HCEC 1CT (cell line): Measurements from ENCODE around the gene CEP63.

Experiments
- DNase-seq: peaks from one replicate; pipeline ENCODE4 v3.0.0-alpha.2; 2017

The CEP63 gene

DNA sequence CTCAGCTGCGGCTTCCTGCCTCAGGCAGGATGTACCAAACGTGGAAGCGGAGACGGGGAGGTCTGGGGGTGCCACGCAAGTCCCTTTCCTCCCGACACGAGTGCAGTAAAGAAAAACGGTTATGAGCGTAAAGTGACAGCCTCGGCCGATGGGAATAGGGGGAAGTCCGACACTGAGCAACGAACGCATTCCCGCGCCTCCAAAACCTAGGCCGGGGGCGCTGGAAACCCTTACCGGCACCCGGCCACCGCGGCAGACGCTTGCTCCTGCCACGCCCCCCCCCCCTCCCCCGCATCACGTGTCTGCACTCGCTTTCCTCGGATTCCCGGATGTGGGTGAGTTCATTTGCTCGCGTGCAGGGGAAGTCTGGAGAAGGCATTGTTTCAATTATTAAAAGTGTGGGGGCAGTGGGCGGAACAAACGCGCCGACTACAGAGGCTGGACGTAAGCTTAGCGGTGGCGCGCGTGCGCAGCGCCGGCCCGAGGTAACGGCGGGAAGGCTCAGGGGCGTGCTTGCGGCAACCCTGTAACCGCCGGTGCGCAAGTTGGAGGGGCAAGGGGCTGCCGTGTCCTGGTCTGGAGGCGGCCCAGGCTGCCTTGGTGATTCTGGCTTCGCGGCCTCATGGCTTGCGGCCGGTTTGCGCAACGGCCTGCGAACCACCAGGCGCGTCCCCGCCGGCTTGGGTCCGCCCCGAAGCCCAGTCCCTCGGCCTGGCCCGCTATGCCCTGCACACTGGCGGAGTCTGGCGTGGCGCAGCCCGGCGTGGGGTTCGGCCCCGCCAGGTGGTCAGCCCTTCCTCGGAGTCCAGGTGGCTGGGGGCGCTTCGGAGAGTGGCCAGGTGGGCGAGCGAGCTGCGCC, at the start of gene CEP63, which contains the start of gene ANAPC13:
CEP63 (plus strand) TSS at position 340 of the 859 bp plus-strand sequence. CDS start 9,264 bp downstream, outside the sequence.
ANAPC13 (minus strand) TSS at position 268 of the 859 bp plus-strand sequence. CDS start 3,081 bp downstream, outside the sequence.
- peak; percentile 98 for DNase-seq

DNA sequence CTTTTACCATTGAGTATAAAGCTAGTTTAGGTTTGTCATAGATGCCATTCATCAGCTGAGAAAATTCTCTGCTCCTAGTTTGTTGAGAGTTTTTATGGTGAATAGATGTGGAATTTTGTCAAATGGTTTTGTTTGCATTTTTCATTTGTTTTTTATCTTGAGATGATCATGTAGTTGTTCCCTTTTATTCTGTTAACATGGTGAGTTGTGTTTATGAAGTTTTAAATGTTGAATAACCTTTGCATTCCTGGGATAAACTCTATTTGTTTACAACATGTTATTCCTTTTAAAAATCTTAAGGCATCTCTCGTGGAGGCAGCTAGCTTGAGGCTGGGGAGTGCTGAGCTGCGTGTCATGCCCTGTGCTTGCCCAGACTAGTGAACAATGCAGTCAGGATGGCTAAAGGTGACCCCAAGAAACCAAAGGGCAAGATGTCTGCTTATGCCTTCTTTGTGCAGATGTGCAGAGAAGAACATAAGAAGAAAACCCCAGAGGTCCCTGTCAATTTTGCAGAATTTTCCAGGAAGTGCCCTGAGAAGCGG, 48.6 kb upstream of the CEP63 start:
- no peak for DNase-seq

DNA sequence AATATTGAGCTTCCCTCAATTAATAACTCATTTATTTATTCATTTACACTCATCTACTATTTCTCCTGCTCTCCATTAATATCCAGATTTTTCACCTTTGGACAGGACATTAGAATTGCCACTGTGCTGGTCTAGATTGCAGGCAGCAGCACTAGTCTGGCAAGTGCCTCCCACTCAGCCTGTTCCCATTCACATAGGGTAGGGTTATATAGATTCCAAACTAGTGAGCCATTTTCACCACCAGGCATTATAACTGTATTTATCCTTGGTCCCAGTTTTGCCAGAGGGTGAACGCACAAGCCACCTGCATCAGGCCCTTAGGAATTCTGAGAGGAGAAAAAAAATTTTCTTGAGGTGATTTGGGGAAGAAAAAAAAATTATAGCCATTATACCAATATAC, 44.5 kb upstream of the CEP63 start:
- no peak for DNase-seq

DNA sequence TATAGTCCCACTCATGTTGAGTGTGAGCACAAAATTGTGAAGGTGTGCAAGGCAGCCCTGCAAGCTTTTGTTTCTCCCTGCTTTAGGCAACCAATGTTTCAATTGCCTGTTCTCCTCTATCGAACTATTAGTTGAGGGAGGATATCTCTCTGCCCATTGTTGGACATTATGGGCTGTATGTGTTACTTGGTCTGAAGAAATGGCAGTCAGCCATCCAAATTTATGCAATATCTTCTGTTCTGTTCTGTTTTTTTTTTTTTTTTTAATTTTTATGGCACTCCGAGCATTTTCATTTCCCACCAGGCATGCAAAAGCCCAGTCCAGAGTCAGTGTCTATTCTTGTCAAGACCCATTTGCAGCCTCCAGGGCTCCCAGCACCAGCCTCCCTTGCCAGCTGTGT, 44.0 kb upstream of the CEP63 start:
- DNase-seq = no peak

DNA sequence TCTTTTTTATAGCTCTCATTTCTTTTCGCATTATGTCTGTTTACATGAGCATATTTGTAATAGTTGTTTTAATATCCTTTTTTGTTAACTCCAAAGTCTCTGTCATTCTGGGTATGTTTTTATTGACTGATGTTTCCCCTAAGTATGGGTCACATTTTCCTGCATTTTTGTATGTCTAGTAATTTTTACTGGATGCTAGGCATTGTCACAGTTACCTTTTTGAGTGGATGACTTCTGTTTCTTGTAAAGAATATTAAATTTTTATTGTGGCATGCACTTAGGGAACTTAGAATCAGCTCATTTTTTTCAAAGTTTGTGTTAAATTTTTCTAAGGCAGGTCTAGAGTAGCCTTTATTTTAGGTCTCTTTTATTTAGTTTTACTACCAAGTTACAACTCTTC, 40.8 kb upstream of the CEP63 start:
- DNase-seq = no peak

DNA sequence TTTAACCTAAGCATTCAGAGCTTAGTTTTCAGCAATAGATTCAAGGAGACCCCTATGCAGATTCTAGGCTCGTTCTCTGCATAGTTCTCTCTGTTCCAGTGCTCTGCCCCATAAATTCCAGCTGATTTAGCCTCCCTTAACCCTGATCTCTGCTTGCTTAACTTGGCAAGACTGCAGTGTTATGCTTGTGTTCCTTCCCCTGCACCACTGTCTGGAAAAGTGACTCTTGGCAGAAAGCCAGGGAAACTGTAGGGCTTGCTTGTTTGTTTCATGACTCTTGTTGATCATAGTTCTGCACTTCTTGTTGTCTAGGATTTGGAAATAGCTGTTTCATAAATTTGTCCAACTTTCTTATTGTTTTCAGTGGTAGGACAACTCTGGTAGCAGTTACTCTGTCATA, 40.2 kb upstream of the CEP63 start:
- DNase-seq = no peak

DNA sequence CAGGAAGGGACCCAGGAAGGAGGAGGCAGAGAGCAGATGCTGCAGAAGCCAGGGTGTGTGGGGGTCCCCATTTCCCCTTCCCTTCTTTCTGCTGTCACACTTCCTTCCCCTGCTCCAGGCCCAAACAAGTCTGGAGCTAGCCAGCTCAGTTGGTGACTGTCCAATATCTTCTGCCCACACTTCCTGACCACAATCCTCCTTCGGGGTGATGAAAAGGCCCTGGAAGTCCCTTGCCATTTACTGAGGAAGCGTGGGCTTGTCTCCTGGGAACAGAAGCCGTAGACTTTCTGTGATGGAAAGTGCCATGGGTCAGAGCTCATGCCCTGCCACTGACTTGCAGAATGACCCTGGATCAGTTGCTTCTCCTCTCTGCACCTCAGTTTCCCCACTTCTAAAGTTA, 39.1 kb upstream of the CEP63 start:
- DNase-seq = no peak

DNA sequence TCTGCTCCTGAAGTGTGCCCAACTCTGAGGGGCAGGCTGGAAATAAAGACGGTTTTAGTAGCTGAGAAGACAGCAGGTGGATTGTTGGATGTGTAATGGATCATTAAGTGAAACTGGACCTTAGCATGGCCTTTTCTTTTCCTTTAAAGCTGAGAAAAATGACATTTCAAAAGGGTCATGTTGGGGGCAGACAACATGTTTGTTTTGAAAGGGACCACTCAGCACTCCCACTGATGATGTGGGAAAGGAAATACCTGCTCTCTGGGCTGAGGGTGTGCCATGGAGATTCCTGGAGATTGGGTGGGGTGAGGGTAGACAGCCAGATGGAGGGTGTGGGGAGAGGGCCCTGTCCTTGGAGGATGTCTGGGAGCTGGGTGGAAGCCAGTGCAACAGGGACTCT, 38.5 kb upstream of the CEP63 start:
- no peak for DNase-seq

DNA sequence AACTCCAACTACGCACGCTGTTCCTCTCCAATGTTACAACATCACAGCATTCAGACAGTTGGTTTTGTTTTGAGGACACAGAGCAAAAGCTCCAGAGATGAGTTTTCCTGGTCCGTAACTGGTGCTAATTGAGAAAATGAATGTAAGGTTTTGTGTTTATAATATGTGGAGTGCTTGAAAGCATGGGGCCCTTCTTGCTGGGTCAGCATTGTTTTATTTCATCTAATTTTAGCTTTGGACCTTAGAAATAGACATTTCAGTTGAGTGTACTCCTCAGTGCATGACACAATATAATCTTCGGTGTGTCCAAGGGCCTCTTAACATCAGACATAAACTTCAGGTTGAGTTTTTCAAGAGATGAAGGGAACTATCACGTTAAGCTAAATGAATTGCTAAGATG, 37.2 kb upstream of the CEP63 start:
- DNase-seq = no peak

DNA sequence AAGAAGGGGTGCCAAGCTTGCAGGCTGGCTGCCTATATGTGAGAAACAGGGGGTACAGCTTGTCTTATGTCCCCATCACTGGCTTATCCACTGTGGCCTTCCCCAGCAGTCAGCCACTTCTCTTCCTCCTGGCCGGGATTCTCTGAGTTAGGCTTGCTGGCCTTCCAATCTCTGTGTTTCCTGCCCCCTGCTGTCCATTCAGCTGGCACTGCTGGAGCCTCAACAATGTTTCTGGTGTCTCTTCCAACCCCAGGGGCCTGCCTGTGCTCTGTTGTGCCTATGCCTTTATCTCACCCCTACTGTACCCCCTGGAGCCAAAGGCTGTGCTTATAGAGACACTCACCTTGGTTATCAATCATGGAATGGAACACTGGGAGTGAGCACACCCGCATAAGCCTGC, 36.6 kb upstream of the CEP63 start:
- DNase-seq = peak; percentile 46

DNA sequence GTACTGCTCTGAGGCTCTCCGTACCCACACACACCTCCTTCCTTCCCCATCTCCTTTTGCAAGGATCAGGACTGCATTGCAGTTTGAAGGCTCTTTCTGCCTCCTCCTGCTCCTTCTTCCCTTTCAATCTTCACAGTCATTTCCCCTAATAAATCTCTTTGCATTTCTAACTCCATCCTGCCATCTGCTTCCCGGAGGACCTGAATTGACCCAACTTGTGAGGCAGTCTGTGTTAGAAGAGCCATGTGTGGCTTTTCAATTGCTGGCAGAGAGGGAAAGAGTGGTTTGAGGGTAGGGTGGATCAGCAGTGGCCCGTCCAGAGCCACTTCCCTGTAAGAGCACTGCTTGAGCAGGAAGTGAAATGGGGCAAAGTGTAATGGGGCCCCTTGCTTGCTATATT, 35.9 kb upstream of the CEP63 start:
- no peak for DNase-seq

DNA sequence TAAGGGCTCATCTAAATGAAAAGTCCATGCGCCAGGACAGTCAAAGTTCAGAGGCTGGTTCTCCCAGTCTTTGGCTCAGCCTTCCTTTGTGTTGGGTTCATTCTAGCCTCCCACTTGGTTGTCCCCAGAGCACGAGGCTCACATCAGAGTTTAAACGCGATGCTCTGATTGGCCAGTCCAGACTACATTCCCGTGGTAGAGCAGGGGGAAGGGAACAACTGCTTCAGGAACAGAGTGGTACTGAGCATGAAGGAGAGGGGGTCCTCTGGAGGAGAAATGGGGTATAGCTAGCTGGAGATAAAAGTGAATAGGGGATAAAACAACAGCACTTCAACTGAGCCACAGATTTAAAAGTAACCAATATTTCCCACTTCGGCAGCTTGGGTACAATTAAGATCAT, 32.2 kb upstream of the CEP63 start:
- DNase-seq = peak; percentile 13

DNA sequence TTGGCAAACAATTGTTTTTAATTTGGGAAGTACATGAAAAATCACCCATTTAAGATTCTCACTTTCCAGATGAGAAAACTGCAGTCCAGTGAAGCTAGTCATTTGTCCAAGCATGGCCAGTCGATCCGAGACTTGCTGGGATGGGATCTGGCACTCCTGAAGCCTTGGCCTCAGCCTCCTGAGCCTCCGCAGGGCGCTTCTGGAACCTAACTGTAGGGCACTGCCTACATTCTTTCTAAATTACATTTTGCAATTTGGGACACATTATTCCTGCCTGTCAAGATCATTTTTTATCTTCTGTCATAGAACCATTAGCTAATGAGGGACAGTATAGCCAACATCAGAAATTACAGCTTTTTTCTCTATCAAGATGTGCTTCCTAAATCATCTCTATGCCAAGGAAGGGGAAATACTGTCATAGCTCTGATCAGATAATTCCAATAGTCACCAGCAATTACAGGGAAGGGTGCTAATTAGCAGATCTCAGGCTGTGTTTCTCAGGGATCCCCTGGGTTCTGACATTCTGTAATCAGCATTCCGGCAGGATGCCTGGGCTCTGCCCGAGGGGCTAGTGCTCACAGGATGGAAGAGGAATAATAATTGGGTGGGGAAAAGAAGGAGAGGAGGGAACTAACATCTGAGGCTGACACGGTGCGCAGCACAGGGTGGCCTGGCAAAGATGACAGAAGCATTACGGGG, 28.3 kb upstream of the CEP63 start:
- no peak for DNase-seq

DNA sequence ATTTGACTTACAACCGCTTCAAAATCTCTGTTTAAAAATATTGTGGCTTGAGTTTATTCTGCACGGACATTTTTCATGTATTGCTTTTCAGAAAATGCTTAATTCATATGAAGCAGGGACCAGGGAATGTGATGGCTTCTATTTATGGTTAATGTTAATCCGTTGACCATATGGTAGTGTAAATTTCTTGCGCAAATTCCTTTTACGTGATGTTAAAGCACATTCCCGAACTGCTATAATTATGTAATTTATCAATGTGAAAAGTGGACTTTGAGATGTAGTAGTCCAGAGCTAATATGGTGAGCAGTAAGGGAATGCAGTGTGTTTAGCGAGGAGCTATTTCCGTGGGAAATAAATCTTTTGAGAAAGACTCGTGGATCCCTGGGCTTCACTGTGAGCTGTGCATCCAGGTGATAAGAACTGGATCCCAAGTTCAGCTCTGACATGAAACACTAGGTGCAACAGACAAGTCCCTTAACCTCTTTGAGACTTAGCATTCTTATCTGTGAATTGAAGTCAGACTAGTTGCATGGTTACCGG, 27.4 kb upstream of the CEP63 start:
- DNase-seq = no peak

DNA sequence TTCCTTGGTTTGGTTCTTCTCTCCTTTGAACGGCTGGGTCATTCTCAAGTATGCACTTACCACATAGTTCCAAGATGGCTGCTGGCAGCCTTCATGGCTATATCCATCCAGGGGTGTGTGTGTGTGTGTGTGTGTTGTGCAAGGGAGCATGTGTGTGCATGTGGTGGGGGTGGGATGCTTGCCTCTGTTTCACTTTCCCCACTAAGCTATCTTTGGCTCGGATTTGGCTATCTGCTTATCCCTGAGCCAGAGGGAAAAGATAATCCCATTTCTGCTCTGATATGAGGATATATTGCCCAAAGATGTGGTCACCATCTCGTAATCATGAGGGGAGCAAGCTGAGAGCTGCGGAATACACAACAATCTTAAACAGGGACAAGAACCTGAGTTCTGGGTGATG, 26.3 kb upstream of the CEP63 start:
- no peak for DNase-seq

DNA sequence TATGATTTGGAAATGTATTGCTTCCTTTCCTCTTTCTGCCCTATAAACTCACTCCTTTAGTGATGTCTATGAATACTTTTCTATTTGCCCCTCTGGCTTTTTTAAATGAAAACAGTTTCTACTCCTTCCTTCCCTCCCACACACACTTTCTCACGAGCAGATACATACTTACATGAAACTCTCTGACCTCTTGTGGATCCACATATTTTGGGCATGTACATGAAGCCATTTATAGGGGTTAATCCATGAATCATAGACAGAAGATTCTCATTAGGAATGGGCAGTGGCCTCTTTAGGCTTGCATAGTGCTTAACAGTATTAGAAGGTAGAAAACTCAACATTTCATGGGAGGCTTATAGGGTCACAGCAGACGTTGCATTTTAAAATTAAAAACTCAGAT, 24.9 kb upstream of the CEP63 start:
- peak; percentile 96 for DNase-seq

DNA sequence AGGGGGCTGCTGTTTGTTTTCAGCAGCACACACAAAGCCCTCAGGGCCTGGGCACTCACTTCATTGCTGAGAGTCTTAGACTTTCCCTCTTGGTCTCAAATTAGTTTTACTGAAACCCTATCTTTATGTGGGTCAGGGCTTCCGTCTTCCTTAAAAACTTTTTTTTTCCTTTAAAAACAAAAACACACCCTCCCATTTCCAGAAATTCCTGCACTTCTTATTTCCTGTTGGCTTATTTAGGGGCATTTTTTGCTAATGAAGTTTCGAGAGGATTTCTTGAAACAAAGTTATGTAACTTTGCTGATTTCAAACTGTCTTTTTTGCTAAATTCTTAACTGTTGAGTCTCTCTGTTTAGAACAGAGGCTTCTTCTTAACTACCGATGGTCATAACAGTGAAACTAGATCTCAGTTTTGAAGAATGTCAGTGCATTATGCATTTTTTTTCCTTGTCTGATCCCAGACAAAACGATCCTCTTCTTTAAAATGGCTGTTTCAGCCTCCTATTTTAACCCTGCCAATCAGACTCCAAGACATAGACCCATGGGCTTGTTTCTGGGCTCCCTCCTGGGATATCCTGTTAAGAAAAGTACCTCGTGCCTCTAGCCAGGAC, 23.4 kb upstream of the CEP63 start:
- DNase-seq = peak; percentile 65

DNA sequence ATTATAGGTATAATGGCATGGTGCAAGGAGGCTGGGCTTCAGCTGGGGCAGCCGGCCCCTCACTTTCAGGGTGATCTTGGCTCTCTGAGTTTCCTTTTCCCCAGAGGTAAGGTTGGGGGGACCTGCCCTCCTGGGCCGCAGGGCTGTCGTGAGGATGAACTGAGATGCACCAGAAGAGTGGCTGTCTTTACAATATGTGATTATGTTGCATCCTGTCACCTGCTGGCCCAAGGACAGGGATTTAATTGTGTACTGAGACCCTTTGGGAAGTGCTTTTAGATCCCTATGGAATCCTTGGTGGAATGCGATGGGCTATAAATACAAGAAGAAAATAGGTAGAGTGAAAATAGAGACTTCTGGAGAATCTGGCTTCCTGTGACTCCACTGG, 22.2 kb upstream of the CEP63 start:
- no peak for DNase-seq

DNA sequence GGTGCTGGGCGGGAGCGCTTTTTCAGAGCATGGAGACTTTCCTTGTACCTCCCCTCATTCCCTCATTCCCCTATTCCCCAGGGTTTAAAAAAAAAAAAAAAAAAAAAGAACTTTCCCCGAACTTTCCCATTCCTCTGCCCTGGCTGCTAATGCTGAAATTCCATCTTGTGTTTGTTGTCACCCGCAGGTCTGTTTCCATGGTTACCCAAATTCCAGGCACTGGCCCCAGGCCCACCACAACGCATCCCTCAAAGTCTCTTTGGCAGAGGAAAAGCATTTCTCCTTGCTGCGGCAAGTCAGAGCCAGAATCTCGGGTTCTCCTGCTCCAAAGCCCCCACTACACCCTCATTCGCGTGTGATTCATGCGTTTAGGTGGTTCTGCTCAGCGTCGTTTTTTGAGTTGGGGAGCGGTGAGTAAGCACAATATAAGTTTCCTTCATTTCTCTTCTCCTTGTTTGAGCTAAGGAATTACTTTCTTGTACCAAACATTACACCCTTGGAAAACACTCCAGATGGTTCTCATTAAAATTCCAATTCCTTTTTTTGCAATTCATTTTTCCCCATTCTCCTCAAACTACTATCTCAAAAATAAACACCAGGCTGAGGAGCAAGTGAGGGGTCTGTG, 21.7 kb upstream of the CEP63 start:
- peak; percentile 53 for DNase-seq

DNA sequence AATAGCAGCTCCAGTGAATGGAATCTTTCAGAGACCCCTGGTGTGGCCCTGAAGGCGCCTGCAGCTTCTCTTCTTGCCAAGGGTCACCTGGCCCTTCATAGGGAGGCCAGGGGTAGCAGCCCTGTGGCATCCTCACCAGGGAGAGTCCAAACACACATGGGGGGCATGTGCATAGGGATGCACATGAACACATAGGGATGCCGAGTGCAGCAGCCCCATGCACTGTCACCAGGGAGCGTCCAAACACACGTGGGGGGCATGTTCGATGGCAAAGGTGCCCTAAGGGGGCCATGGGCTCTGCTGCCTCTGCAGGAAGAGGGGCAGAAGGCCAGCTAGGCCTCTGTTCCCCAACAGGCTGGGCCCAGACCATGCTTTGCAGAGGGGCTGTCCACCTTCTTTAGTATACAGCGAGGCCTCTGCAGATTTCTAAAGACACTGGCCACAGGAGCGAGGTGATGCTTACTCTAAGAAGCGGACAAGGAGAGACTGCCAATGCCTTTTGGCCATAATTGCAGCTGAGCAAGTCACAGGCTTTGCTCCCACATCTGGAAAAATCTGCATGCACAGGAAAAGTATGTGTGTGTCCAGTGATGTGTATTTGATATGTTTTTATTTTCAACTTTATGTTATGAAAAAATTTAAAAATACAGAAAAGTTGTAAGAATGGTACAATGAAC, 21.0 kb upstream of the CEP63 start:
- DNase-seq = no peak

DNA sequence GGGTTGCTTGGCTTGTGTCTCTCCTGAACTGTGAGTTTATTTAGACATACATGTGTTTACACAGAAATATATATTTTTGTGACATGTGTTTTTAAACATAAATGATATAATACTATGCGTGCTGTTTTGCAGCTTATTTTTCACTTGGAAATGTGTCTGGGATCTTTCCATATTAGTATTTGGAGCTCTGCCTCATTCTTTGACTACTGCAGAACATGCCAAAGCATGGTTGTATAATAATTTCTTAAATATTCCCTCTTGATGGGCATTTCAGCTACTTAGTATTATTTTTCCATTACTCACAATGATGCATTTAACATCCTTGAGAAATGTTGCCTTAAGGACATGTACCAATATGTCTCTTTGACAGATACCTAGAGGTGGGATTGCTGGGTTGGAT, 19.5 kb upstream of the CEP63 start:
- DNase-seq = no peak

DNA sequence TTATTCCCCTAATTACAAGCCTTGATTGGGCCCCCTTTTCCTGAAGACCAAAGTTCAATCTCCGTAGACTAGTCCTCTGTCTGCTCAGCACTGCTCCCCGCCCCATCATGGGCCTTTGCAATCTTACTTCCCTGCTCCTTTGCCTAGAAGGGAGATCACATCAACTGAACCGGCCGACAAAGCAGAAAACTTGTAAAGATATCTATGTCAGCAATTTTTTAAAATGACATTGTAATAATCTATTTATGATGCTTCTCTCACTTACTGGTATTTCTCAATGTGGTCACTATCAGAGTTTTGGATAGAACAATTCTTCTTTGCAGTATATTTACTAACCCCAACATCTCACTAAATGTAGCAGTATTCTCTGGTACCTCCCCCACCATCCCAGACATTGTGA, 17.3 kb upstream of the CEP63 start:
- no peak for DNase-seq
